SK-N-SH treated with all-trans-retinoic acid at 6 μM for 48 hours (cell line): ENCODE results near the gene VWF.

Experiments used
- ATAC-seq: fragments of 200-7000 bp; cut with Tn5 transposase; 3 replicates; pipeline ENCODE4 v1.9.1; 2020; ENCODE audit warnings: mild to moderate bottlenecking, moderate library complexity
- ARNTL ChIP-seq: fragments of 450-650 bp; formaldehyde crosslinking; IDR thresholded peaks from 2 replicates; pipeline ENCODE4 v1.5.0; 2020; ENCODE audit warnings: low read depth, mild to moderate bottlenecking, moderate library complexity, borderline replicate concordance
- BACH2 ChIP-seq: fragments of 250-450 bp; sonication (Bioruptor Pico); IDR thresholded peaks from 2 replicates; pipeline ENCODE4 v1.9.0; 2021; ENCODE audit warnings: mild to moderate bottlenecking, borderline replicate concordance
- CREB5 ChIP-seq: fragments of 250-450 bp; sonication (Bioruptor Pico); IDR thresholded peaks from 2 replicates; pipeline ENCODE4 v1.5.1; 2020; ENCODE audit warnings: low read depth, mild to moderate bottlenecking, moderate library complexity
- CSDC2 ChIP-seq: fragments of 250-450 bp; sonication (Bioruptor Pico); IDR thresholded peaks from 2 replicates; pipeline ENCODE4 v1.5.0; 2020; ENCODE audit warnings: mild to moderate bottlenecking, moderate library complexity
- CSRNP3 ChIP-seq: fragments of 250-450 bp; sonication (Bioruptor Pico); IDR thresholded peaks from 2 replicates; pipeline ENCODE4 v1.5.1; 2021; ENCODE audit warnings: mild to moderate bottlenecking, moderate library complexity
- ESRRG ChIP-seq: fragments of 250-450 bp; sonication (Bioruptor Pico); IDR thresholded peaks from 2 replicates; pipeline ENCODE4 v1.6.1; 2021; ENCODE audit warnings: mild to moderate bottlenecking
- GLIS3 ChIP-seq: fragments of 250-450 bp; sonication (Bioruptor Pico); IDR thresholded peaks from 2 replicates; pipeline ENCODE4 v1.5.0; 2020; ENCODE audit warnings: mild to moderate bottlenecking, moderate library complexity
- ISL1 ChIP-seq: fragments of 250-450 bp; sonication (Bioruptor Pico); IDR thresholded peaks from 2 replicates; pipeline ENCODE4 v2.1.2; 2022; ENCODE audit warnings: mild to moderate bottlenecking, moderate library complexity
- OSR1 ChIP-seq: fragments of 250-450 bp; sonication (Bioruptor Pico); IDR thresholded peaks from 2 replicates; pipeline ENCODE4 v1.8.0; 2022; ENCODE audit warnings: moderate library complexity, mild to moderate bottlenecking, inconsistent platforms
- PATZ1 ChIP-seq: fragments of 250-450 bp; sonication (Bioruptor Pico); IDR thresholded peaks from 2 replicates; pipeline ENCODE4 v1.8.0; 2020; ENCODE audit warnings: mild to moderate bottlenecking, moderate library complexity, borderline replicate concordance
- POU6F1 ChIP-seq: fragments of 250-450 bp; sonication (Bioruptor Pico); IDR thresholded peaks from 2 replicates; pipeline ENCODE4 v1.8.0; 2021; ENCODE audit warnings: low read depth, mild to moderate bottlenecking, moderate library complexity, borderline replicate concordance
- PPARA ChIP-seq: fragments of 250-450 bp; sonication (Bioruptor Pico); IDR thresholded peaks from 2 replicates; pipeline ENCODE4 v1.5.0; 2020; ENCODE audit warnings: mild to moderate bottlenecking, borderline replicate concordance
- RARB ChIP-seq: fragments of 250-450 bp; sonication (Bioruptor Pico); IDR thresholded peaks from 2 replicates; pipeline ENCODE4 v1.8.0; 2021; ENCODE audit warnings: mild to moderate bottlenecking, moderate library complexity
- SNAI2 ChIP-seq: fragments of 250-450 bp; sonication (Bioruptor Pico); IDR thresholded peaks from 2 replicates; pipeline ENCODE4 v1.5.0; 2020; ENCODE audit warnings: mild to moderate bottlenecking, moderate library complexity
- TCF4 ChIP-seq: fragments of 250-450 bp; sonication (Bioruptor Pico); IDR thresholded peaks from 2 replicates; pipeline ENCODE4 v1.8.0; 2021; ENCODE audit warnings: mild to moderate bottlenecking, moderate library complexity, borderline replicate concordance
- TOX ChIP-seq: fragments of 250-450 bp; sonication (Bioruptor Pico); IDR thresholded peaks from 2 replicates; pipeline ENCODE4 v1.8.0; 2021; ENCODE audit warnings: mild to moderate bottlenecking, moderate library complexity, borderline replicate concordance
- ZC3H10 ChIP-seq: fragments of 250-450 bp; sonication (Bioruptor Pico); IDR thresholded peaks from 2 replicates; pipeline ENCODE4 v1.5.1; 2021; ENCODE audit warnings: mild to moderate bottlenecking, moderate library complexity
- ZFP30 ChIP-seq: fragments of 450-650 bp; formaldehyde crosslinking; IDR thresholded peaks from 2 replicates; pipeline ENCODE4 v1.5.0; 2022; ENCODE audit warnings: mild to moderate bottlenecking, moderate library complexity
- ZNF565 ChIP-seq: fragments of 450-650 bp; formaldehyde crosslinking; conservative IDR thresholded peaks from 2 replicates; pipeline ENCODE4 v1.5.0; 2020; ENCODE audit warnings: low read depth, mild to moderate bottlenecking, moderate library complexity
- ZNF8 ChIP-seq: fragments of 450-650 bp; formaldehyde crosslinking; IDR thresholded peaks from 2 replicates; pipeline ENCODE4 v1.5.0; 2020; ENCODE audit warnings: mild to moderate bottlenecking, moderate library complexity

Gene VWF

GRCh38 chr12:5941907-5942306 lies 182.6 kb downstream of the VWF start (continued):
- TF ChIP-seq BACH2 (no peak), CREB5 (CRISPR knock-in tag) (no peak)

- ATAC-seq: no peak
- TF ChIP-seq TCF4 (CRISPR knock-in tag) (no peak), ZC3H10 (CRISPR knock-in tag) (no peak)
Measured at GRCh38 chr12:5927732-5928516, 196.5 kb downstream of the VWF start.

GRCh38 chr12:5925646-5926045 lies 198.8 kb downstream of the VWF start:
- ATAC-seq: no peak
- no peak for TF ChIP-seq ZNF8 (CRISPR knock-in tag)
- TF ChIP-seq ZFP30 (CRISPR knock-in tag): no peak
- no peak for TF ChIP-seq ZNF565
- TF ChIP-seq ARNTL (CRISPR knock-in tag): no peak
- no peak for TF ChIP-seq BACH2
- no peak for TF ChIP-seq TCF4 (CRISPR knock-in tag)
- TF ChIP-seq CSDC2 (CRISPR knock-in tag): no peak
- no peak for TF ChIP-seq RARB (CRISPR knock-in tag)
- no peak for TF ChIP-seq GLIS3 (CRISPR knock-in tag)
- TF ChIP-seq ESRRG: no peak
- TF ChIP-seq ISL1 (CRISPR knock-in tag): no peak
- TF ChIP-seq CSRNP3 (CRISPR knock-in tag): no peak
- no peak for TF ChIP-seq TOX (CRISPR knock-in tag)
- TF ChIP-seq CREB5 (CRISPR knock-in tag): no peak
- TF ChIP-seq POU6F1 (CRISPR knock-in tag): no peak
- no peak for TF ChIP-seq ZC3H10 (CRISPR knock-in tag)
- no peak for TF ChIP-seq PPARA (CRISPR knock-in tag)

GRCh38 chr12:5924342-5924741 lies 200.1 kb downstream of the VWF start:
- TF ChIP-seq ESRRG (no peak), CSDC2 (CRISPR knock-in tag) (no peak), TCF4 (CRISPR knock-in tag) (no peak)
- no peak for ATAC-seq

GRCh38 chr12:5923751-5924150 lies 200.7 kb downstream of the VWF start:
- TF ChIP-seq SNAI2 (no peak), CSRNP3 (CRISPR knock-in tag) (no peak), PATZ1 (CRISPR knock-in tag) (no peak), OSR1 (CRISPR knock-in tag) (no peak)
- no peak for ATAC-seq
